HepG2 (cell line): ENCODE data around the gene CSMD2. TPM values are rescaled to one million over a fixed set of nuclear protein-coding genes. Genes with fewer than 3 reads are reported as not detected.

Source experiments
- ATAC-seq: fragments of 200-7000 bp; cut with Tn5 transposase; 3 replicates; pipeline ENCODE4 v1.9.1; 2020; ENCODE audit warnings: mild to moderate bottlenecking, moderate library complexity
- BruUV-seq: library from RNA; stranded (reverse); fragments of 400-500 nt; replicated peaks from 2 replicates; lab custom pipeline; 2021; lab: Mats Ljungman, UMichigan
- CTCF ChIA-PET: fragments of 300-600 bp; formaldehyde crosslinking; extraction: SDS; loops from one replicate; lab custom pipeline; 2021; ENCODE audit warnings: low total read pairs, inconsistent platforms, low intra/inter-chr PET ratio; lab: Yijun Ruan, JAX
- POLR2A ChIA-PET: fragments of 350-600 bp; sonication (Branson Sonifier 250); formaldehyde crosslinking; loops from one replicate; lab custom pipeline; 2020; ENCODE audit warnings: antibody characterized with exemption, inconsistent platforms; lab: Yijun Ruan, JAX
- DNase-seq: peaks from one replicate; pipeline ENCODE4 v3.0.0-alpha.2; 2015; ENCODE audit warnings: low spot score
- FAIRE-seq: peaks from 3 replicates; lab custom pipeline; 2011; peaks lifted over from hg19 to GRCh38; lab: Jason Lieb, UNC
- H2AFZ ChIP-seq: one replicate; pipeline ENCODE4 v1.6.1; 2011; ENCODE audit warnings: low read length, inconsistent platforms
- H3K27ac ChIP-seq: fragments of 300-600 bp; 3 replicates; pipeline ENCODE4 v1.8.0; 2011; ENCODE audit warnings: mixed run types, mild to moderate bottlenecking, mixed read lengths, low read length, inconsistent platforms; ENCODE audit not compliant: insufficient read depth; ENCODE audit errors: extremely low read length
- H3K27me3 ChIP-seq, 2 experiments: fragments of 200-600 bp in 1 of 2; 2 replicates in 1 of 2; 3 replicates in 1 of 2; pipeline versions ENCODE4 v1.6.0 to v1.8.0; 2011; ENCODE audit warnings: low read length in 2 of 2, mild to moderate bottlenecking in 2 of 2, moderate library complexity in 2 of 2, inconsistent platforms in 1 of 2; ENCODE audit not compliant: insufficient read depth in 2 of 2, control insufficient read depth in 1 of 2
- H3K36me3 ChIP-seq, 2 experiments: fragments of 200-600 bp in 1 of 2; replicated peaks in 1 of 2; 2 replicates in 1 of 2; 3 replicates in 1 of 2; pipeline versions ENCODE4 v1.5.1 to v1.8.0; 2011; ENCODE audit warnings: low read length in 2 of 2, inconsistent platforms in 1 of 2; ENCODE audit not compliant: insufficient read depth in 2 of 2, control insufficient read depth in 1 of 2
- H3K4me1 ChIP-seq: 2 replicates; pipeline ENCODE4 v1.5.1; 2012; ENCODE audit warnings: low read length, inconsistent platforms; ENCODE audit not compliant: insufficient read depth
- H3K4me2 ChIP-seq: 2 replicates; pipeline ENCODE4 v1.6.0; 2011; ENCODE audit warnings: low read depth, low read length, inconsistent platforms
- H3K4me3 ChIP-seq, 3 experiments: fragments of 200-600 bp in 1 of 3; sonication (generic), shearing (Covaris generic) in 1 of 3; replicated peaks in 1 of 3; 2 replicates each; pipeline ENCODE4 v1.5.1; 2011 to 2016; ENCODE audit warnings: low read length in 3 of 3, inconsistent platforms in 2 of 3, low read depth in 2 of 3, mild to moderate bottlenecking in 2 of 3, control low read depth in 1 of 3, mixed read lengths in 1 of 3; ENCODE audit not compliant: insufficient read depth in 1 of 3
- H3K79me2 ChIP-seq: one replicate; pipeline ENCODE4 v1.6.1; 2011; ENCODE audit warnings: low read length, inconsistent platforms; ENCODE audit not compliant: insufficient read depth
- H3K9ac ChIP-seq: 2 replicates; pipeline ENCODE4 v1.6.0; 2011; ENCODE audit warnings: mild to moderate bottlenecking, low read depth, low read length, inconsistent platforms; ENCODE audit not compliant: insufficient read depth
- H3K9me3 ChIP-seq: 2 replicates; pipeline ENCODE4 v1.5.1; 2012; ENCODE audit warnings: mild to moderate bottlenecking, low read length
- H4K20me1 ChIP-seq: 2 replicates; pipeline ENCODE4 v1.6.0; 2011; ENCODE audit warnings: inconsistent platforms, mild to moderate bottlenecking, low read length, moderate library complexity; ENCODE audit not compliant: insufficient read depth
- ETV5 ChIP-seq: IDR thresholded peaks from 2 replicates; pipeline ENCODE4 v1.6.1; 2018; ENCODE audit warnings: missing biosample characterization, missing genetic modification reagents, inconsistent platforms, borderline replicate concordance
- FIP1L1 ChIP-seq: fragments of 200-400 bp; formaldehyde crosslinking; IDR thresholded peaks from 2 replicates; pipeline ENCODE4 v1.6.1; 2018; ENCODE audit warnings: low read depth, mild to moderate bottlenecking, low read length, moderate library complexity, borderline replicate concordance; ENCODE audit not compliant: insufficient read depth
- FOSL1 ChIP-seq: sonication (generic); formaldehyde crosslinking; IDR thresholded peaks from 2 replicates; pipeline ENCODE4 v1.9.0; 2021; ENCODE audit warnings: missing genetic modification reagents, borderline replicate concordance
- HDAC2 ChIP-seq: sonication (generic); formaldehyde crosslinking; IDR thresholded peaks from 2 replicates; pipeline ENCODE4 v1.4.0; 2020; ENCODE audit warnings: missing genetic modification reagents
- HDAC6 ChIP-seq: fragments of 200-600 bp; sonication (generic); IDR thresholded peaks from 2 replicates; pipeline ENCODE4 v1.7.0; 2017; ENCODE audit warnings: mild to moderate bottlenecking, antibody characterized with exemption, low read length, low read depth
- KDM1A ChIP-seq: IDR thresholded peaks from 2 replicates; pipeline ENCODE4 v1.6.1; 2016; ENCODE audit warnings: missing compliant biosample characterization
- KDM6A ChIP-seq: IDR thresholded peaks from 2 replicates; pipeline ENCODE4 v1.6.1; 2016; ENCODE audit warnings: low read depth
- NFE2 ChIP-seq: sonication (generic); formaldehyde crosslinking; IDR thresholded peaks from 2 replicates; pipeline ENCODE4 v1.4.0; 2020; ENCODE audit warnings: missing genetic modification reagents
- PRDM10 ChIP-seq: sonication (generic); formaldehyde crosslinking; IDR thresholded peaks from 2 replicates; pipeline ENCODE4 v1.4.0; 2020; ENCODE audit warnings: low read depth, missing genetic modification reagents
- REL ChIP-seq: sonication (generic); formaldehyde crosslinking; conservative IDR thresholded peaks from 2 replicates; pipeline ENCODE4 v1.8.0; 2022; ENCODE audit warnings: mild to moderate bottlenecking, missing genetic modification reagents, moderate library complexity
- ZNF234 ChIP-seq: sonication (generic); formaldehyde crosslinking; conservative IDR thresholded peaks from 2 replicates; pipeline ENCODE4 v1.5.1; 2020; ENCODE audit warnings: mild to moderate bottlenecking, missing genetic modification reagents
- ZNF326 ChIP-seq: sonication (generic); formaldehyde crosslinking; IDR thresholded peaks from 2 replicates; pipeline ENCODE4 v1.4.0; 2020; ENCODE audit warnings: missing genetic modification reagents, borderline replicate concordance
- ZNF670 ChIP-seq: sonication (generic); formaldehyde crosslinking; IDR thresholded peaks from 2 replicates; pipeline ENCODE4 v1.8.0; 2022; ENCODE audit warnings: mild to moderate bottlenecking, missing genetic modification reagents, borderline replicate concordance
- ZNF678 ChIP-seq: sonication (generic); formaldehyde crosslinking; IDR thresholded peaks from 2 replicates; pipeline ENCODE4 v1.4.0; 2020; ENCODE audit warnings: mild to moderate bottlenecking, missing genetic modification reagents
- ZSCAN25 ChIP-seq: sonication (generic); formaldehyde crosslinking; IDR thresholded peaks from 2 replicates; pipeline ENCODE4 v1.8.0; 2022; ENCODE audit warnings: mild to moderate bottlenecking, missing genetic modification reagents
- WGBS: methylation state at CpG from one replicate; pipeline ENCODE4 v1.1.6; 2017; ENCODE audit warnings: low lambda C conversion rate; 5-methylcytosine and 5-hydroxymethylcytosine counted together
- in situ Hi-C: cut with HindIII; loops from 2 replicates; pipeline ENCODE4 v1.10.0; 2017; ENCODE audit warnings: low pct_unique_long_range_greater_than_20kb; ENCODE audit not compliant: extremely low pct_ligation_motif_present
- intact Hi-C: fragments of 100-400 bp; cut with micrococcal nuclease; formaldehyde crosslinking; loops from one replicate; pipeline ENCODE4 v1.10.0; 2022; ENCODE audit not compliant: unreplicated experiment
- polyA plus RNA-seq, 8 experiments: library from polyadenylated mRNA; depleted of rRNA in 3 of 8; stranded (reverse) in 7 of 8; unstranded in 1 of 8; fragments of >200 nt; fragmentation: Illumina TruSeq in 4 of 8; extraction: Trizol in 4 of 8; gene quantifications; 2 replicates each; pipeline versions ENCODE4 v1.2.1 to v1.2.3, GENCODE V29; 2011 to 2016; ENCODE audit warnings: low read depth in 4 of 8, missing spikeins in 1 of 8, mixed read lengths in 1 of 8; ENCODE audit not compliant: insufficient read depth in 1 of 8
- total RNA-seq, 5 experiments: library from RNA; depleted of rRNA; stranded (reverse); fragments of >200 nt; fragmentation: Illumina TruSeq; extraction: Trizol; gene quantifications; 2 replicates each; pipeline ENCODE4 v1.2.3, GENCODE V29; 2016; ENCODE audit warnings: low read depth in 1 of 5
- TF ChIP-seq, protein P1 (sequence below): sonication (generic); formaldehyde crosslinking; IDR thresholded peaks from 2 replicates; pipeline ENCODE4 v1.8.0; 2022; ENCODE audit warnings: missing genetic modification reagents, mild to moderate bottlenecking, inconsistent platforms, borderline replicate concordance

Gene CSMD2
- total and polyA plus RNA-seq, 2 of the 13 experiments (the other 11 are each of a cell fraction or from before 2014, with no cell fraction given), result not detected

DNA sequence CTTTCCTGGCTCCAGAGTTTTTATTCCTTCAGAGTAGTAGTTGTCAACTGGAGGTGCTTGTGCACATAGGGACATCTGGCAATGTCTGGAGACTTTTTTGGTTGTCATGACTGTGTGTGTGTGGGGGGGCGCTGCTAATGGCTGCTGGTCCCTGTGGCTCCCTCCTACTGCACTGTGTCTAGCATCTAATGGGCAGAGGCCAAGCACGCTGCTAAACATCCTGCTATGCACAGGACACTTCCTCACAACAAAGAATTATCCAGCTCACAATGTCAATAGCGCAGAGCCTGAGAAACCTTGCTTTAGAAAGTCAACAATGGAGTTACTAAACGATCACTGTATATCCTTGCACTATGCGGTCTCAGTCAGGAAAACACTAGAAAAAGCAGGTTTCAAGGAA, 320.9 kb downstream of the CSMD2 start:
- H2AFZ ChIP-seq, result no peak overlapping the region
- POLR2A ChIA-PET, result no interaction called here
- 3% methylated on average over 3 of the region's 5 CpGs for WGBS
- no peaks in the 10 kb centered on the region for H3K9me3 ChIP-seq
- intact Hi-C loops (no loop called here), in situ Hi-C loops (no loop called here)
- no peaks in the 10 kb centered on the region for H3K79me2 ChIP-seq
- H3K27ac ChIP-seq, result no peak overlapping the region
- DNase-seq, result no peak
- CTCF ChIA-PET, result no interaction called here
- ATAC-seq, result no peak
- TF ChIP-seq KDM6A (CRISPR knock-in tag), result no peak
- TF ChIP-seq HDAC6, result no peak
- TF ChIP-seq ZNF326, result no peak
- TF ChIP-seq REL, result no peak
- TF ChIP-seq ETV5, result no peak
- H3K4me1 ChIP-seq, result no peaks in the 10 kb centered on the region
- H3K4me2 ChIP-seq, result no peak overlapping the region
- no peaks in the 10 kb centered on the region for H4K20me1 ChIP-seq
- FAIRE-seq, result no peak
- no TSS peak for BruUV-seq
- H3K36me3 ChIP-seq, result no peaks in the 10 kb centered on the region
- H3K9ac ChIP-seq, result no peak overlapping the region
- H3K4me3 ChIP-seq, result no peak overlapping the region
- no peaks in the 10 kb centered on the region; a peak in 1 of 5 replicates for H3K27me3 ChIP-seq

DNA sequence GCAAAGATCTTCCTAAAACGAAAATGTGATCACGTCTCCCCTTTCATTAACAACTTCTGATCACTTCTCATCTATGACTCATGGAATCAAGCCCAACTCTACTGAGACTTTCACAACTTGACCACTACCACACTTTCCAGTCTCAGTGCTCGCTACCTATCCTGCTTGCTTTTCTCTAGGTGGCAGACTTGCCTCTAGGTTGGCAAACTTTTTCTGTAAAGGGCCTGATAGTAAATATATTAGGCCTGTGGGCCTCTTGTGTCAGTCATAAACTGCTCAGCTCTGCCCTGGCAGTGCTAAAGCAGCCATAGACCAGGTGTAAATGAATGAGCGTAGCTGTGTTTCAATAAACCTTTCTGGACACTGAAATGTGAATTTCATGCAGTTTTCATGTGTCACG, 322.7 kb downstream of the CSMD2 start:
- Histone ChIP-seq H3K79me2 (no peaks in the 10 kb centered on the region), H3K9ac (no peak overlapping the region), H3K9me3 (no peaks in the 10 kb centered on the region), H3K27ac (no peak overlapping the region), H3K36me3 (no peaks in the 10 kb centered on the region), H3K27me3 (no peaks in the 10 kb centered on the region; a peak in 1 of 5 replicates), H2AFZ (no peak overlapping the region), H3K4me1 (no peaks in the 10 kb centered on the region), H3K4me2 (no peak overlapping the region), H3K4me3 (no peak overlapping the region), H4K20me1 (no peaks in the 10 kb centered on the region)
- BruUV-seq, result no TSS peak
- WGBS, result 7% methylated on average over 5 of the region's 5 CpGs
- intact Hi-C loops, result no loop called here
- no peak for FAIRE-seq
- in situ Hi-C loops, result no loop called here
- ChIA-PET POLR2A (no interaction called here), CTCF (no interaction called here)
- ATAC-seq, result no peak
- no peak for DNase-seq
- no peak for TF ChIP-seq PRDM10 (CRISPR knock-in tag)
- TF ChIP-seq FOSL1 (CRISPR knock-in tag), result no peak
- TF ChIP-seq HDAC2 (CRISPR knock-in tag), result no peak
- TF ChIP-seq ZSCAN25 (CRISPR knock-in tag), result no peak
- TF ChIP-seq, protein P1, sequence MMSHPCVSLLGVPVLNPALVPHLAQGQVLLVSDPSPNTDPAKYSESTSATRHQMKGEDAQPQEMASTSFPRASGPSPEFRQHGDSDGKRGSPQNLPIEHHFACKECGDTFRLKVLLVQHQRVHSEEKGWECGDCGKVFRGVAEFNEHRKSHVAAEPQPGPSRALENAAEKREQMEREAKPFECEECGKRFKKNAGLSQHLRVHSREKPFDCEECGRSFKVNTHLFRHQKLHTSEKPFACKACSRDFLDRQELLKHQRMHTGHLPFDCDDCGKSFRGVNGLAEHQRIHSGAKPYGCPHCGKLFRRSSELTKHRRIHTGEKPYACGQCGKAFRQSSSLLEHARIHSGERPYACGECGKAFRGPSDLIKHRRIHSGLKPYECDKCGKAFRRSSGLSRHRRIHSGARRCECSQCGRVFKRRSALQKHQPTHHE (CRISPR knock-in tag), result no peak
- TF ChIP-seq FIP1L1, result no peak
- TF ChIP-seq KDM1A (CRISPR knock-in tag), result no peak
- no peak for TF ChIP-seq ZNF234
- TF ChIP-seq ZNF678, result no peak
- TF ChIP-seq ZNF670, result no peak
- TF ChIP-seq NFE2 (CRISPR knock-in tag), result no peak
